T-cell (primary cell): ENCODE results near the gene TLR4. TPM values are rescaled to one million over a fixed set of nuclear protein-coding genes. Genes with fewer than 3 reads are reported as not detected.

Source experiments
- ATAC-seq, 4 experiments: fragments of 200-7000 bp in 3 of 4; fragments of 150-1000 bp in 1 of 4; cut with Tn5 transposase; replicated peaks in 1 of 4; 1 replicate in 3 of 4; 2 replicates in 1 of 4; pipeline ENCODE4 v1.10.0; 2021; ENCODE audit warnings: moderate library complexity in 3 of 4, mild to moderate bottlenecking in 2 of 4, moderate number of reproducible peaks in 1 of 4
- CTCF ChIA-PET, 2 donors: fragments of 300-600 bp; sonication (Branson Sonifier 250); formaldehyde crosslinking; loops; one replicate each; lab custom pipeline; 2022; ENCODE audit warnings: antibody characterized with exemption in 2 of 2; lab: Charles Lee
- POLR2A ChIA-PET, 2 donors: fragments of 300-600 bp; sonication (Branson Sonifier 250); formaldehyde crosslinking; loops; one replicate each; lab custom pipeline; 2022; ENCODE audit warnings: antibody characterized with exemption in 2 of 2; lab: Charles Lee
- DNase-seq, 35 experiments: peaks; one replicate each; pipeline versions ENCODE4 v3.0.0 to v3.0.0-alpha.2; 2013 to 2023
- H3K27ac ChIP-seq: one replicate; pipeline ENCODE4 v1.5.1; 2013; ENCODE audit warnings: low read length
- H3K27me3 ChIP-seq, 2 experiments: replicated peaks in 1 of 2; 1 replicate in 1 of 2; 2 replicates in 1 of 2; pipeline versions ENCODE4 v1.6.1 to v1.7.0; 2013; ENCODE audit warnings: low read length in 1 of 2, mixed read lengths in 1 of 2; ENCODE audit not compliant: control insufficient read depth in 2 of 2, insufficient read depth in 2 of 2; ENCODE audit errors: extremely low read depth in 1 of 2
- H3K36me3 ChIP-seq, 2 donors: 1 replicate in 1 of 2; 2 replicates in 1 of 2; pipeline versions ENCODE4 v1.6.1 to v1.7.0; 2013; ENCODE audit warnings: low read length in 1 of 2; ENCODE audit not compliant: control insufficient read depth in 2 of 2, insufficient read depth in 1 of 2; ENCODE audit errors: extremely low read depth in 1 of 2
- H3K4me1 ChIP-seq, 2 experiments: 1 replicate in 1 of 2; 2 replicates in 1 of 2; pipeline versions ENCODE4 v1.6.1 to v1.7.0; 2013; ENCODE audit warnings: low read length in 2 of 2, mixed read lengths in 1 of 2; ENCODE audit not compliant: insufficient read depth in 2 of 2, control insufficient read depth in 1 of 2; ENCODE audit errors: extremely low read depth in 1 of 2
- H3K4me3 ChIP-seq, 2 donors: 1 replicate in 1 of 2; 2 replicates in 1 of 2; pipeline versions ENCODE4 v1.5.1 to v1.7.0; 2013; ENCODE audit warnings: mild to moderate bottlenecking in 2 of 2, low read length in 1 of 2, moderate library complexity in 1 of 2; ENCODE audit not compliant: control insufficient read depth in 1 of 2; ENCODE audit errors: extremely low read depth in 1 of 2
- H3K9me3 ChIP-seq: 2 replicates; pipeline ENCODE4 v1.7.0; 2013
- H3K27ac Mint-ChIP-seq, 2 donors: one replicate each; pipeline ENCODE4 v1.8.0; 2020 to 2021; ENCODE audit warnings: mild to moderate bottlenecking in 2 of 2, mixed read lengths in 2 of 2
- H3K27me3 Mint-ChIP-seq, 2 donors: one replicate each; pipeline ENCODE4 v1.8.0; 2021 to 2022; ENCODE audit warnings: mixed read lengths in 2 of 2
- H3K36me3 Mint-ChIP-seq: one replicate; pipeline ENCODE4 v1.8.0; 2021; ENCODE audit warnings: mixed read lengths
- H3K4me1 Mint-ChIP-seq, 3 donors: one replicate each; pipeline ENCODE4 v1.8.0; 2020 to 2022; ENCODE audit warnings: mixed read lengths in 3 of 3, mild to moderate bottlenecking in 1 of 3
- H3K4me3 Mint-ChIP-seq, 3 donors: one replicate each; pipeline ENCODE4 v1.8.0; 2020 to 2022; ENCODE audit warnings: mild to moderate bottlenecking in 3 of 3, mixed read lengths in 3 of 3, moderate library complexity in 3 of 3
- H3K9me3 Mint-ChIP-seq, 3 donors: one replicate each; pipeline ENCODE4 v1.8.0; 2020 to 2022; ENCODE audit warnings: mixed read lengths in 3 of 3
- WGBS: methylation state at CpG from one replicate; pipeline ENCODE4 v1.1.5; 2013; ENCODE audit warnings: missing lambda C conversion rate; ENCODE audit not compliant: insufficient coverage; 5-methylcytosine and 5-hydroxymethylcytosine counted together
- total RNA-seq, 35 experiments: library from RNA in 6 of 35; stranded (reverse) in 6 of 35; fragments of 120-200 nt in 1 of 35; gene quantifications; one replicate each; pipeline versions ENCODE4 v1.2.1 to v1.2.4 and lab custom pipeline; 2013 to 2026

The TLR4 gene
- total RNA-seq, 5 donors from 2014 or later (not counting 1 experiment from before 2014, with no cell fraction given): 0.08 to 0.18 (median 0.16) TPM

GRCh38 chr9:117723986-117724625 is 19.9 kb downstream of the TLR4 start:
- no peaks in the 10 kb centered on the region for H3K4me1 ChIP-seq
- WGBS: 27% methylated on average over 2 of the region's 3 CpGs

GRCh38 chr9:117725426-117725887 is 21.3 kb downstream of the TLR4 start:
- H3K9me3 ChIP-seq: no peaks in the 10 kb centered on the region
- no peaks in the 10 kb centered on the region for H3K36me3 ChIP-seq
- Mint-ChIP-seq H3K4me3 (no peak overlapping the region), H3K4me1 (no peaks in the 10 kb centered on the region), H3K9me3 (peaks cover 0 to 3% (median 0%) of the 10 kb centered on the region in 3 donors), H3K36me3 (no peaks in the 10 kb centered on the region), H3K27me3 (peaks cover 0 to 3% of the 10 kb centered on the region in 2 donors), H3K27ac (no peak overlapping the region)
- peaks cover 0 to 3% of the 10 kb centered on the region in 2 experiments for H3K27me3 ChIP-seq
- no peaks in the 10 kb centered on the region for H3K4me1 ChIP-seq
- DNase-seq: no peak
- no CpG with 5 or more reads among the region's 2 CpGs for WGBS
- POLR2A ChIA-PET: no interaction called here
- no peak overlapping the region for H3K27ac ChIP-seq
- no peak overlapping the region for H3K4me3 ChIP-seq
- no peak for ATAC-seq
- CTCF ChIA-PET: no interaction called here

More at GRCh38 chr9:117723986-117724625, 19.9 kb downstream of the TLR4 start:
- peaks cover 0 to 3% (median 0%) of the 10 kb centered on the region in 3 donors for H3K9me3 Mint-ChIP-seq
- ATAC-seq (no peak), DNase-seq (no peak)
- POLR2A ChIA-PET: no interaction called here
- no peak overlapping the region for H3K4me3 Mint-ChIP-seq
- no peaks in the 10 kb centered on the region for H3K36me3 ChIP-seq
- no peaks in the 10 kb centered on the region for H3K4me1 Mint-ChIP-seq
- peaks cover 0 to 3% of the 10 kb centered on the region in 2 experiments for H3K27me3 ChIP-seq
- peaks cover 0 to 3% of the 10 kb centered on the region in 2 donors for H3K27me3 Mint-ChIP-seq
- H3K27ac Mint-ChIP-seq: no peak overlapping the region
- CTCF ChIA-PET: no interaction called here
- no peak overlapping the region for H3K27ac ChIP-seq
- H3K9me3 ChIP-seq: no peaks in the 10 kb centered on the region
- no peak overlapping the region for H3K4me3 ChIP-seq
- no peaks in the 10 kb centered on the region for H3K36me3 Mint-ChIP-seq

GRCh38 chr9:117729375-117729774 is 25.2 kb downstream of the TLR4 start:
- Mint-ChIP-seq H3K9me3 (peaks cover 0 to 3% (median 0%) of the 10 kb centered on the region in 3 donors), H3K27me3 (peaks cover 3% of the 10 kb centered on the region in 2 donors), H3K36me3 (no peaks in the 10 kb centered on the region), H3K27ac (no peak overlapping the region), H3K4me3 (no peak overlapping the region), H3K4me1 (no peaks in the 10 kb centered on the region)
- Histone ChIP-seq H3K36me3 (no peaks in the 10 kb centered on the region), H3K4me3 (no peak overlapping the region), H3K27me3 (peaks cover 0 to 2% of the 10 kb centered on the region in 2 experiments), H3K9me3 (no peaks in the 10 kb centered on the region), H3K27ac (no peak overlapping the region), H3K4me1 (no peaks in the 10 kb centered on the region)
- CTCF ChIA-PET: no interaction called here
- POLR2A ChIA-PET: interaction anchor here in 1 of 2 donors (0.6 kb wide), 1 partner anchor 13 kb away, joined by 3 read pairs; no protein-coding TSS in a partner anchor
- DNase-seq (no peak), ATAC-seq (no peak)
- WGBS: no CpG with 5 or more reads among the region's 2 CpGs

GRCh38 chr9:117732494-117732893 is 28.3 kb downstream of the TLR4 start:
- H3K27ac ChIP-seq: no peak overlapping the region
- H3K4me1 Mint-ChIP-seq: no peaks in the 10 kb centered on the region
- POLR2A ChIA-PET: no interaction called here
- H3K4me3 ChIP-seq: no peak overlapping the region
- no peaks in the 10 kb centered on the region for H3K36me3 Mint-ChIP-seq
- H3K27me3 Mint-ChIP-seq: peaks cover 0 to 3% of the 10 kb centered on the region in 2 donors
- CTCF ChIA-PET: no interaction called here
- peaks cover 0 to 2% of the 10 kb centered on the region in 2 experiments for H3K27me3 ChIP-seq
- 88% methylated on average over 2 of the region's 6 CpGs for WGBS
- ATAC-seq: no peak
- no peak overlapping the region for H3K4me3 Mint-ChIP-seq
- no peaks in the 10 kb centered on the region for H3K9me3 Mint-ChIP-seq
- no peak overlapping the region for H3K27ac Mint-ChIP-seq
- no peaks in the 10 kb centered on the region for H3K9me3 ChIP-seq
- DNase-seq: no peak
- no peaks in the 10 kb centered on the region for H3K36me3 ChIP-seq
- no peaks in the 10 kb centered on the region for H3K4me1 ChIP-seq

GRCh38 chr9:117733465-117733864 is 29.3 kb downstream of the TLR4 start:
- Mint-ChIP-seq H3K36me3 (no peaks in the 10 kb centered on the region), H3K9me3 (no peaks in the 10 kb centered on the region), H3K27ac (no peak overlapping the region), H3K4me3 (no peak overlapping the region), H3K4me1 (no peaks in the 10 kb centered on the region), H3K27me3 (peaks cover 0 to 3% of the 10 kb centered on the region in 2 donors)
- Histone ChIP-seq H3K36me3 (no peaks in the 10 kb centered on the region), H3K4me3 (no peak overlapping the region), H3K27ac (no peak overlapping the region), H3K4me1 (no peaks in the 10 kb centered on the region), H3K27me3 (peaks cover 0 to 2% of the 10 kb centered on the region in 2 experiments), H3K9me3 (no peaks in the 10 kb centered on the region)
- POLR2A ChIA-PET: no interaction called here
- CTCF ChIA-PET: no interaction called here
- DNase-seq (no peak), ATAC-seq (no peak)
- no CpG with 5 or more reads among the region's 1 CpG for WGBS

- no peak for DNase-seq
- no peaks in the 10 kb centered on the region for H3K9me3 Mint-ChIP-seq
- H3K27ac Mint-ChIP-seq: no peak overlapping the region
- no peaks in the 10 kb centered on the region for H3K4me1 Mint-ChIP-seq
- no peak overlapping the region for H3K4me3 ChIP-seq
- CTCF ChIA-PET: no interaction called here
- POLR2A ChIA-PET: no interaction called here
- no peak overlapping the region for H3K27ac ChIP-seq
- H3K36me3 Mint-ChIP-seq: no peaks in the 10 kb centered on the region
- H3K27me3 ChIP-seq: peaks cover 0 to 2% of the 10 kb centered on the region in 2 experiments
- 86% methylated on average over 2 of the region's 3 CpGs for WGBS
- H3K4me3 Mint-ChIP-seq: no peak overlapping the region
- ATAC-seq: no peak
- no peaks in the 10 kb centered on the region for H3K9me3 ChIP-seq
- H3K4me1 ChIP-seq: no peaks in the 10 kb centered on the region
- peaks cover 0 to 3% of the 10 kb centered on the region in 2 donors for H3K27me3 Mint-ChIP-seq
- no peaks in the 10 kb centered on the region for H3K36me3 ChIP-seq
Observed at GRCh38 chr9:117734082-117734481, 29.9 kb downstream of the TLR4 start.
